Hippocampal formation (tissue), 2 donors: Measurements from ENCODE around the gene ST14.
A peak's percentile ranks its signal among the peaks of the same experiment; 100 is the strongest.

Experiments
- DNase-seq, 2 donors: peaks; one replicate each; lab custom pipeline; 2025; lab: John Stamatoyannopoulos, UW

The ST14 gene

GRCh38 chr11:130208241-130209127 lies 48.9 kb downstream of the ST14 start:
- no peak for DNase-seq

GRCh38 chr11:130209128-130209932 lies 49.7 kb downstream of the ST14 start:
- DNase-seq, result no peak

- DNase-seq, result no peak
These were observed 50.6 kb downstream of the ST14 start for GRCh38 chr11:130209954-130210854.

- DNase-seq, result no peak
These were observed 51.6 kb downstream of the ST14 start for GRCh38 chr11:130211144-130211543.

- DNase-seq, result no peak
These were observed 52.3 kb downstream of the ST14 start for GRCh38 chr11:130211781-130212401.

GRCh38 chr11:130212431-130212961 lies 52.9 kb downstream of the ST14 start:
- DNase-seq, result no peak

- peak; percentile 19 to 48 for DNase-seq
These were observed 53.8 kb downstream of the ST14 start for GRCh38 chr11:130213143-130213978.

- no peak for DNase-seq
These were observed 54.3 kb downstream of the ST14 start for GRCh38 chr11:130213979-130214281.

GRCh38 chr11:130214861-130215530 lies 55.4 kb downstream of the ST14 start:
- no peak for DNase-seq

GRCh38 chr11:130215531-130216220 lies 56.1 kb downstream of the ST14 start:
- no peak for DNase-seq

GRCh38 chr11:130216221-130216550 lies 56.6 kb downstream of the ST14 start:
- DNase-seq, result no peak

GRCh38 chr11:130216591-130217132 lies 57.1 kb downstream of the ST14 start:
- DNase-seq, result no peak

GRCh38 chr11:130217133-130218031 lies 57.8 kb downstream of the ST14 start:
- no peak for DNase-seq

GRCh38 chr11:130218501-130219070 lies 59.0 kb downstream of the ST14 start:
- DNase-seq, result no peak

GRCh38 chr11:130219148-130219547 lies 59.6 kb downstream of the ST14 start:
- no peak for DNase-seq

- DNase-seq, result no peak
These were observed 60.9 kb downstream of the ST14 start for GRCh38 chr11:130220311-130221035.
